IPS-15b (cell line): Measurements from ENCODE around the gene LGSN.
"Not testable (repeated sequence)": the region's sequence is repeated elsewhere in the genome, so short reads cannot be mapped to it uniquely, and the experiment has no call there.

Experiments
- H3K27me3 ChIP-seq: one replicate; pipeline ENCODE4 v1.6.1; 2013; ENCODE audit warnings: low read length; ENCODE audit not compliant: control insufficient read depth, insufficient read depth
- H3K36me3 ChIP-seq: one replicate; pipeline ENCODE4 v1.6.1; 2013; ENCODE audit warnings: low read length; ENCODE audit not compliant: control insufficient read depth, insufficient read depth
- H3K4me1 ChIP-seq: one replicate; pipeline ENCODE4 v1.6.1; 2013; ENCODE audit warnings: mild to moderate bottlenecking, low read length; ENCODE audit not compliant: control insufficient read depth, insufficient read depth
- H3K4me3 ChIP-seq: one replicate; pipeline ENCODE4 v1.5.1; 2013; ENCODE audit warnings: low read depth, low read length
- H3K9ac ChIP-seq: one replicate; pipeline ENCODE4 v1.6.1; 2013; ENCODE audit warnings: low read depth, mild to moderate bottlenecking, low read length
- H3K9me3 ChIP-seq: one replicate; pipeline ENCODE4 v1.6.1; 2013; ENCODE audit warnings: mild to moderate bottlenecking, low read length; ENCODE audit not compliant: control insufficient read depth, insufficient read depth

The LGSN gene

GRCh38 chr6:63340351-63340750 lies 20.6 kb upstream of the LGSN start:
- H3K27me3 ChIP-seq = no peaks in the 10 kb centered on the region
- no peaks in the 10 kb centered on the region for H3K9me3 ChIP-seq
- H3K36me3 ChIP-seq = no peaks in the 10 kb centered on the region
- H3K4me3 ChIP-seq = no peak overlapping the region
- H3K4me1 ChIP-seq = no peaks in the 10 kb centered on the region
- no peak overlapping the region for H3K9ac ChIP-seq

- not testable (repeated sequence) for H3K9me3 ChIP-seq, H3K9ac ChIP-seq, H3K36me3 ChIP-seq, H3K27me3 ChIP-seq, H3K4me1 ChIP-seq, H3K4me3 ChIP-seq
These were observed 14.9 kb upstream of the LGSN start for GRCh38 chr6:63334652-63335051.

- no peak overlapping the region for H3K4me3 ChIP-seq
- no peaks in the 10 kb centered on the region for H3K27me3 ChIP-seq
- H3K4me1 ChIP-seq = no peaks in the 10 kb centered on the region
- H3K9me3 ChIP-seq = no peaks in the 10 kb centered on the region
- no peak overlapping the region for H3K9ac ChIP-seq
- no peaks in the 10 kb centered on the region for H3K36me3 ChIP-seq
These were observed 13.7 kb upstream of the LGSN start for GRCh38 chr6:63333440-63333839.

- H3K27me3 ChIP-seq, H3K36me3 ChIP-seq, H3K4me3 ChIP-seq, H3K9me3 ChIP-seq, H3K4me1 ChIP-seq, H3K9ac ChIP-seq: not testable (repeated sequence)
These were observed 6.8 kb upstream of the LGSN start for GRCh38 chr6:63326630-63327029.

- H3K27me3 ChIP-seq = no peaks in the 10 kb centered on the region
These were observed 3.2 kb upstream of the LGSN start for GRCh38 chr6:63322981-63323380.

GRCh38 chr6:63321821-63322220 lies 2.0 kb upstream of the LGSN start:
- H3K9me3 ChIP-seq = no peaks in the 10 kb centered on the region
- H3K4me1 ChIP-seq = no peaks in the 10 kb centered on the region
- no peaks in the 10 kb centered on the region for H3K36me3 ChIP-seq
- no peak overlapping the region for H3K9ac ChIP-seq
- no peaks in the 10 kb centered on the region for H3K27me3 ChIP-seq
- H3K4me3 ChIP-seq = no peak overlapping the region

More at GRCh38 chr6:63322981-63323380, 3.2 kb upstream of the LGSN start:
- Histone ChIP-seq H3K4me1 (no peaks in the 10 kb centered on the region), H3K9ac (no peak overlapping the region), H3K36me3 (no peaks in the 10 kb centered on the region), H3K4me3 (no peak overlapping the region), H3K9me3 (no peaks in the 10 kb centered on the region)

- H3K4me3 ChIP-seq = no peak overlapping the region
- H3K4me1 ChIP-seq = no peaks in the 10 kb centered on the region
- H3K9me3 ChIP-seq = no peaks in the 10 kb centered on the region
- no peak overlapping the region for H3K9ac ChIP-seq
- H3K36me3 ChIP-seq = no peaks in the 10 kb centered on the region
- H3K27me3 ChIP-seq = no peaks in the 10 kb centered on the region
These were observed 2.1 kb downstream of the LGSN start for GRCh38 chr6:63317641-63318040.

GRCh38 chr6:63316113-63316512 lies 3.7 kb downstream of the LGSN start:
- no peaks in the 10 kb centered on the region for H3K36me3 ChIP-seq
- H3K4me1 ChIP-seq = no peaks in the 10 kb centered on the region
- no peaks in the 10 kb centered on the region for H3K27me3 ChIP-seq
- H3K4me3 ChIP-seq = no peak overlapping the region
- no peak overlapping the region for H3K9ac ChIP-seq
- no peaks in the 10 kb centered on the region for H3K9me3 ChIP-seq

- Histone ChIP-seq H3K27me3 (no peaks in the 10 kb centered on the region), H3K4me1 (no peaks in the 10 kb centered on the region), H3K36me3 (no peaks in the 10 kb centered on the region), H3K4me3 (no peak overlapping the region), H3K9me3 (no peaks in the 10 kb centered on the region), H3K9ac (no peak overlapping the region)
These were observed 6.7 kb downstream of the LGSN start for GRCh38 chr6:63313111-63313510.

GRCh38 chr6:63307581-63308246 lies 12.1 kb downstream of the LGSN start:
- Histone ChIP-seq H3K9me3 (no peaks in the 10 kb centered on the region), H3K36me3 (no peaks in the 10 kb centered on the region), H3K9ac (no peak overlapping the region), H3K4me1 (no peaks in the 10 kb centered on the region), H3K27me3 (no peaks in the 10 kb centered on the region), H3K4me3 (no peak overlapping the region)

GRCh38 chr6:63306420-63306819 lies 13.4 kb downstream of the LGSN start:
- Histone ChIP-seq H3K4me3 (no peak overlapping the region), H3K27me3 (no peaks in the 10 kb centered on the region), H3K36me3 (no peaks in the 10 kb centered on the region), H3K9me3 (no peaks in the 10 kb centered on the region), H3K4me1 (no peaks in the 10 kb centered on the region), H3K9ac (no peak overlapping the region)

GRCh38 chr6:63305277-63305676 lies 14.5 kb downstream of the LGSN start:
- H3K9ac ChIP-seq = no peak overlapping the region
- no peaks in the 10 kb centered on the region for H3K27me3 ChIP-seq
- H3K36me3 ChIP-seq = no peaks in the 10 kb centered on the region
- H3K4me3 ChIP-seq = no peak overlapping the region
- H3K4me1 ChIP-seq = no peaks in the 10 kb centered on the region
- no peaks in the 10 kb centered on the region for H3K9me3 ChIP-seq
